Pancreas (tissue), 10 donors: ENCODE measurements around the gene PRR3. TPM values are rescaled to one million over a fixed set of nuclear protein-coding genes. Genes with fewer than 3 reads are reported as not detected.
A peak's percentile ranks its signal among the peaks of the same experiment; 100 is the strongest.

Experiments
- ATAC-seq, 4 donors: fragments of 200-7000 bp; cut with Tn5 transposase; one replicate each; pipeline versions ENCODE4 v1.8.0 to v1.9.1; 2020; ENCODE audit warnings: mild to moderate bottlenecking in 4 of 4, moderate library complexity in 4 of 4
- DNase-seq, 6 donors: peaks; one replicate each; pipeline ENCODE4 v3.0.0-alpha.2; 2020
- FAIRE-seq: peaks from 2 replicates; lab custom pipeline; 2012; peaks lifted over from hg19 to GRCh38; lab: Jason Lieb, UNC
- H3K27ac ChIP-seq, 4 donors: fragments of 200-600 bp; sonication (generic); 1 replicate in 3 of 4; 2 replicates in 1 of 4; pipeline versions ENCODE4 v1.5.0 to v1.8.0; 2020
- H3K27me3 ChIP-seq, 4 donors: fragments of 200-600 bp; one replicate each; pipeline ENCODE4 v1.8.0; 2021
- H3K36me3 ChIP-seq, 3 donors: fragments of 200-600 bp; sonication (generic) in 1 of 3; one replicate each; pipeline versions ENCODE4 v1.5.0 to v1.8.0; 2020 to 2021
- H3K4me1 ChIP-seq, 3 donors: fragments of 200-600 bp; one replicate each; pipeline ENCODE4 v1.8.0; 2021
- H3K4me3 ChIP-seq, 4 donors: fragments of 200-600 bp; sonication (generic) in 2 of 4; one replicate each; pipeline versions ENCODE4 v1.5.0 to v1.8.0; 2020 to 2021
- H3K9me3 ChIP-seq, 4 donors: fragments of 200-600 bp; one replicate each; pipeline ENCODE4 v1.8.0; 2021
- CTCF ChIP-seq, 4 donors: fragments of 200-600 bp; sonication (generic) in 3 of 4; IDR thresholded peaks; one replicate each; pipeline versions ENCODE4 v1.5.0 to v1.8.0; 2021; ENCODE audit warnings: antibody characterized with exemption in 4 of 4
- WGBS, 2 donors: extraction: QIAGEN DNeasy Blood & Tissue Kit; methylation state at CpG; one replicate each; pipeline ENCODE4 v1.1.7; 2013; 5-methylcytosine and 5-hydroxymethylcytosine counted together
- intact Hi-C, 3 donors: fragments of 100-400 bp; cut with DNase I; formaldehyde crosslinking; loops; one replicate each; pipeline versions ENCODE4 v1.11.1 to v1.14.2; 2022
- polyA plus RNA-seq, 2 donors: library from polyadenylated mRNA; stranded (reverse); fragments of 200-250 nt; gene quantifications; one replicate each; pipeline ENCODE4 v1.2.3, GENCODE V29; 2013
- total RNA-seq, 6 donors: library from RNA; stranded (reverse); fragmentation: NEBNext Ultra II Directional in 4 of 6; extraction: Animal tissue kit (Norgen Biotek cat#: 25700) in 4 of 6; gene quantifications; one replicate each; pipeline versions ENCODE4 v1.2.1 to v1.2.4, GENCODE V29; 2021 to 2023
- donor health status: healthy with polysubstance abuse.
- donor health status: DM: no; HTN: no; CAD: no; lungs with moderate emphysema.
- donor health status: DM: no; HTN: no; CAD: no.
- donor health status: control.
- donor health status: control.
- donor health status: Bipolar disorder and iron deficiency.
- donor health status: DM: yes; HTN: yes; CAD: no.
- donor health status: DM: no; HTN: no; CAD: no.
- donor health status: DM: no; HTN: no; CAD: no.
- donor health status: DM: yes; HTN: yes; CAD: no.

The PRR3 gene
- total and polyA plus RNA-seq, 8 donors, result 2.2 to 8.7 (median 3.7) TPM

GRCh38 chr6:30568245-30568644 is 11.2 kb downstream of the PRR3 start:
- H3K36me3 ChIP-seq, result no peaks in the 10 kb centered on the region
- no peak for FAIRE-seq
- no peak for TF ChIP-seq CTCF (IDR thresholded peaks at IDR 0.05)
- no peaks in the 10 kb centered on the region for H3K9me3 ChIP-seq
- 68 to 74% methylated on average over 3 of the region's 3 CpGs for WGBS, 2 donors
- H3K4me1 ChIP-seq, result peaks cover 9 to 20% (median 10%) of the 10 kb centered on the region in 3 donors
- no peaks in the 10 kb centered on the region for H3K27me3 ChIP-seq
- intact Hi-C loops, result no loop called here
- DNase-seq, result no peak
- H3K4me3 ChIP-seq, result no peak overlapping the region
- no peak overlapping the region for H3K27ac ChIP-seq
- no peak for ATAC-seq

GRCh38 chr6:30570263-30570662 is 13.2 kb downstream of the PRR3 start:
- Histone ChIP-seq H3K27me3 (no peaks in the 10 kb centered on the region), H3K4me1 (peaks cover 9 to 23% (median 10%) of the 10 kb centered on the region in 3 donors), H3K27ac (peak overlapping the region in 2 of 4 donors; percentile 62 to 86), H3K36me3 (no peaks in the 10 kb centered on the region), H3K9me3 (no peaks in the 10 kb centered on the region), H3K4me3 (peak overlapping the region in 3 of 4 donors; percentile 37 to 74 (median 52))
- intact Hi-C loops, result no loop called here
- TF ChIP-seq CTCF (IDR thresholded peaks at IDR 0.05), result no peak
- WGBS, 2 donors, result 25 to 38% methylated on average over 1 of the region's 1 CpG
- ATAC-seq (no peak), DNase-seq (no peak), FAIRE-seq (no peak)

GRCh38 chr6:30570740-30571074 is 13.6 kb downstream of the PRR3 start:
- DNase-seq (no peak), ATAC-seq (peak; percentile 14 to 33 (median 26)), FAIRE-seq (no peak)
- intact Hi-C loops, result no loop called here
- TF ChIP-seq CTCF (IDR thresholded peaks at IDR 0.05), result no peak
- Histone ChIP-seq H3K27me3 (no peaks in the 10 kb centered on the region), H3K4me3 (peak overlapping the region; percentile 37 to 79 (median 63)), H3K27ac (peak overlapping the region; percentile 62 to 86 (median 72)), H3K4me1 (peaks cover 9 to 23% (median 10%) of the 10 kb centered on the region in 3 donors), H3K36me3 (no peaks in the 10 kb centered on the region), H3K9me3 (no peaks in the 10 kb centered on the region)
- WGBS, 2 donors, result 0 to 1% methylated on average over 18 of the region's 18 CpGs

GRCh38 chr6:30571075-30571761 is 14.1 kb downstream of the PRR3 start, which contains the start of gene ABCF1:
ABCF1 (plus strand) TSS chr6:30571442; CDS start chr6:30571488, 46 bp downstream.
- DNase-seq (peak; percentile 97 to 100 (median 100)), ATAC-seq (peak; percentile 96 to 99 (median 98)), FAIRE-seq (peak; percentile 51)
- Histone ChIP-seq H3K27me3 (no peaks in the 10 kb centered on the region), H3K4me3 (peak within 1 kb of the TSS; percentile 37 to 79 (median 63)), H3K4me1 (peaks cover 9 to 23% (median 10%) of the 10 kb centered on the region in 3 donors), H3K27ac (peak within 1 kb of the TSS; percentile 62 to 86 (median 72)), H3K9me3 (no peaks in the 10 kb centered on the region), H3K36me3 (no peaks in the 10 kb centered on the region)
- WGBS, 2 donors, result 0% methylated on average over 59 of the region's 59 CpGs
- no peak for TF ChIP-seq CTCF (IDR thresholded peaks at IDR 0.05)
- intact Hi-C loops, result no loop called here

- ATAC-seq (peak in 1 of 4 donors; percentile 7), FAIRE-seq (no peak), DNase-seq (peak in 1 of 6 donors; percentile 51)
- Histone ChIP-seq H3K4me3 (peak overlapping the region; percentile 37 to 79 (median 63)), H3K27me3 (no peaks in the 10 kb centered on the region), H3K9me3 (no peaks in the 10 kb centered on the region), H3K4me1 (peaks cover 9 to 23% (median 10%) of the 10 kb centered on the region in 3 donors), H3K36me3 (no peaks in the 10 kb centered on the region), H3K27ac (peak overlapping the region; percentile 62 to 86 (median 72))
- intact Hi-C loops, result no loop called here
- no peak for TF ChIP-seq CTCF (IDR thresholded peaks at IDR 0.05)
- WGBS, 2 donors, result 1% methylated on average over 6 to 8 of the region's 8 CpGs
These were observed 14.6 kb downstream of the PRR3 start for GRCh38 chr6:30571762-30572082.
